IPS-18a (cell line): ENCODE results near the gene ARHGAP15.

ENCODE experiments used
- H3K27ac ChIP-seq: one replicate; pipeline ENCODE4 v1.5.1; 2013; ENCODE audit warnings: low read length
- H3K27me3 ChIP-seq: one replicate; pipeline ENCODE4 v1.6.1; 2013; ENCODE audit warnings: mild to moderate bottlenecking, low read length; ENCODE audit not compliant: control insufficient read depth, insufficient read depth
- H3K36me3 ChIP-seq: one replicate; pipeline ENCODE4 v1.6.1; 2013; ENCODE audit warnings: low read depth, low read length; ENCODE audit not compliant: control insufficient read depth
- H3K4me1 ChIP-seq: one replicate; pipeline ENCODE4 v1.6.1; 2013; ENCODE audit warnings: low read depth, low read length; ENCODE audit not compliant: control insufficient read depth
- H3K4me3 ChIP-seq: one replicate; pipeline ENCODE4 v1.5.1; 2013; ENCODE audit warnings: low read length
- H3K9ac ChIP-seq: one replicate; pipeline ENCODE4 v1.6.1; 2013; ENCODE audit warnings: mild to moderate bottlenecking, low read length, moderate library complexity
- H3K9me3 ChIP-seq: one replicate; pipeline ENCODE4 v1.6.1; 2013; ENCODE audit warnings: low read depth, low read length; ENCODE audit not compliant: control insufficient read depth

The ARHGAP15 gene

GRCh38 chr2:143158551-143159485, 29.6 kb downstream of the ARHGAP15 start:
- no peak overlapping the region for H3K27ac ChIP-seq
- H3K4me1 ChIP-seq = no peaks in the 10 kb centered on the region
- H3K9me3 ChIP-seq = no peaks in the 10 kb centered on the region
- H3K27me3 ChIP-seq = no peaks in the 10 kb centered on the region
- H3K9ac ChIP-seq = no peak overlapping the region
- no peaks in the 10 kb centered on the region for H3K36me3 ChIP-seq
- no peak overlapping the region for H3K4me3 ChIP-seq

- Histone ChIP-seq H3K9ac (no peak overlapping the region), H3K36me3 (no peaks in the 10 kb centered on the region), H3K9me3 (no peaks in the 10 kb centered on the region), H3K27ac (no peak overlapping the region), H3K27me3 (no peaks in the 10 kb centered on the region), H3K4me3 (no peak overlapping the region), H3K4me1 (no peaks in the 10 kb centered on the region)
These were observed 30.2 kb downstream of the ARHGAP15 start for GRCh38 chr2:143159486-143159840.

GRCh38 chr2:143160732-143161707, 31.8 kb downstream of the ARHGAP15 start:
- Histone ChIP-seq H3K9ac (no peak overlapping the region), H3K4me1 (no peaks in the 10 kb centered on the region), H3K27me3 (no peaks in the 10 kb centered on the region), H3K27ac (no peak overlapping the region), H3K9me3 (no peaks in the 10 kb centered on the region), H3K4me3 (no peak overlapping the region), H3K36me3 (no peaks in the 10 kb centered on the region)

- no peaks in the 10 kb centered on the region for H3K27me3 ChIP-seq
- no peaks in the 10 kb centered on the region for H3K4me1 ChIP-seq
- no peaks in the 10 kb centered on the region for H3K36me3 ChIP-seq
- no peak overlapping the region for H3K27ac ChIP-seq
- no peak overlapping the region for H3K4me3 ChIP-seq
- H3K9ac ChIP-seq = no peak overlapping the region
- no peaks in the 10 kb centered on the region for H3K9me3 ChIP-seq
These were observed 33.1 kb downstream of the ARHGAP15 start for GRCh38 chr2:143162123-143162837.

- Histone ChIP-seq H3K9me3 (no peaks in the 10 kb centered on the region), H3K4me3 (no peak overlapping the region), H3K9ac (no peak overlapping the region), H3K27ac (no peak overlapping the region), H3K36me3 (no peaks in the 10 kb centered on the region), H3K4me1 (no peaks in the 10 kb centered on the region), H3K27me3 (no peaks in the 10 kb centered on the region)
These were observed 33.8 kb downstream of the ARHGAP15 start for GRCh38 chr2:143162997-143163396.

GRCh38 chr2:143163499-143163898, 34.3 kb downstream of the ARHGAP15 start:
- no peak overlapping the region for H3K9ac ChIP-seq
- H3K36me3 ChIP-seq = no peaks in the 10 kb centered on the region
- no peaks in the 10 kb centered on the region for H3K27me3 ChIP-seq
- H3K27ac ChIP-seq = no peak overlapping the region
- no peaks in the 10 kb centered on the region for H3K4me1 ChIP-seq
- no peak overlapping the region for H3K4me3 ChIP-seq
- no peaks in the 10 kb centered on the region for H3K9me3 ChIP-seq

- Histone ChIP-seq H3K36me3 (no peaks in the 10 kb centered on the region), H3K27ac (no peak overlapping the region), H3K4me1 (no peaks in the 10 kb centered on the region), H3K9me3 (no peaks in the 10 kb centered on the region), H3K9ac (no peak overlapping the region), H3K4me3 (no peak overlapping the region), H3K27me3 (no peaks in the 10 kb centered on the region)
These were observed 36.1 kb downstream of the ARHGAP15 start for GRCh38 chr2:143165291-143165690.

GRCh38 chr2:143169105-143169504, 39.9 kb downstream of the ARHGAP15 start:
- Histone ChIP-seq H3K9ac (no peak overlapping the region), H3K27ac (no peak overlapping the region), H3K4me1 (no peaks in the 10 kb centered on the region), H3K27me3 (no peaks in the 10 kb centered on the region), H3K9me3 (no peaks in the 10 kb centered on the region), H3K36me3 (no peaks in the 10 kb centered on the region), H3K4me3 (no peak overlapping the region)

GRCh38 chr2:143171817-143172216, 42.6 kb downstream of the ARHGAP15 start:
- H3K27ac ChIP-seq = no peak overlapping the region
- no peaks in the 10 kb centered on the region for H3K27me3 ChIP-seq
- no peaks in the 10 kb centered on the region for H3K9me3 ChIP-seq

GRCh38 chr2:143175438-143175837, 46.2 kb downstream of the ARHGAP15 start:
- Histone ChIP-seq H3K9ac (no peak overlapping the region), H3K9me3 (no peaks in the 10 kb centered on the region), H3K27ac (no peak overlapping the region), H3K4me1 (no peaks in the 10 kb centered on the region), H3K27me3 (no peaks in the 10 kb centered on the region), H3K36me3 (no peaks in the 10 kb centered on the region), H3K4me3 (no peak overlapping the region)

More at GRCh38 chr2:143171817-143172216, 42.6 kb downstream of the ARHGAP15 start:
- no peak overlapping the region for H3K9ac ChIP-seq
- H3K4me1 ChIP-seq = no peaks in the 10 kb centered on the region
- H3K36me3 ChIP-seq = no peaks in the 10 kb centered on the region
- no peak overlapping the region for H3K4me3 ChIP-seq

GRCh38 chr2:143176606-143177005, 47.4 kb downstream of the ARHGAP15 start:
- no peak overlapping the region for H3K4me3 ChIP-seq
- H3K4me1 ChIP-seq = no peaks in the 10 kb centered on the region
- no peak overlapping the region for H3K27ac ChIP-seq
- no peaks in the 10 kb centered on the region for H3K36me3 ChIP-seq
- H3K27me3 ChIP-seq = no peaks in the 10 kb centered on the region
- H3K9ac ChIP-seq = no peak overlapping the region
- no peaks in the 10 kb centered on the region for H3K9me3 ChIP-seq
